Activated CD8-positive, alpha-beta memory T cell treated with anti-CD3 and anti-CD28 coated beads, Interleukin-2, amount 50 U/mL, for 1 hour (primary cell): ENCODE measurements around the gene SPAM1.
"Not testable (repeated sequence)": the region's sequence is repeated elsewhere in the genome, so short reads cannot be mapped to it uniquely, and the experiment has no call there.

Source experiments
- DNase-seq: peaks from one replicate; pipeline ENCODE4 v3.0.0-alpha.2; 2020; ENCODE audit errors: extremely low read depth

SPAM1 gene

GRCh38 chr7:123924941-123925340, at the start of gene SPAM1:
TSS of gene SPAM1 (plus strand) at chr7:123925241. CDS start at chr7:123953571, 28,330 bp downstream.
- DNase-seq = no peak

- no peak for DNase-seq
These were observed 48.3 kb upstream of the SPAM1 start for GRCh38 chr7:123876557-123877256.

GRCh38 chr7:123879628-123880027, 45.4 kb upstream of the SPAM1 start:
- DNase-seq = no peak

- no peak for DNase-seq
These were observed 43.7 kb upstream of the SPAM1 start for GRCh38 chr7:123881300-123881699.

GRCh38 chr7:123883154-123883553, 41.9 kb upstream of the SPAM1 start:
- no peak for DNase-seq

GRCh38 chr7:123888192-123888591, 36.8 kb upstream of the SPAM1 start:
- DNase-seq = no peak

- DNase-seq = not testable (repeated sequence)
These were observed 30.3 kb upstream of the SPAM1 start for GRCh38 chr7:123894753-123895152.

GRCh38 chr7:123901101-123901500, 23.9 kb upstream of the SPAM1 start:
- no peak for DNase-seq

GRCh38 chr7:123905714-123906113, 19.3 kb upstream of the SPAM1 start:
- DNase-seq = no peak

GRCh38 chr7:123916240-123916724, 8.8 kb upstream of the SPAM1 start:
- no peak for DNase-seq

- DNase-seq = no peak
These were observed 7.2 kb upstream of the SPAM1 start for GRCh38 chr7:123917878-123918277.

- no peak for DNase-seq
These were observed 6.7 kb upstream of the SPAM1 start for GRCh38 chr7:123918309-123918708.

GRCh38 chr7:123923599-123923998, 1.4 kb upstream of the SPAM1 start:
- no peak for DNase-seq

GRCh38 chr7:123929107-123929506, 4.1 kb downstream of the SPAM1 start:
- no peak for DNase-seq

GRCh38 chr7:123929655-123930054, 4.6 kb downstream of the SPAM1 start:
- no peak for DNase-seq

- no peak for DNase-seq
These were observed 10.7 kb downstream of the SPAM1 start for GRCh38 chr7:123935436-123936381.

GRCh38 chr7:123936388-123936787, 11.3 kb downstream of the SPAM1 start:
- DNase-seq = no peak

GRCh38 chr7:123939784-123940183, 14.7 kb downstream of the SPAM1 start:
- DNase-seq = no peak

- DNase-seq = no peak
These were observed 16.5 kb downstream of the SPAM1 start for GRCh38 chr7:123941391-123942180.

- DNase-seq = no peak
These were observed 19.4 kb downstream of the SPAM1 start for GRCh38 chr7:123944395-123944794.

GRCh38 chr7:123945938-123946337, 20.9 kb downstream of the SPAM1 start:
- no peak for DNase-seq

- DNase-seq = no peak
These were observed 23.1 kb downstream of the SPAM1 start for GRCh38 chr7:123948136-123948535.
